GM18861 (cell line): ENCODE measurements around the gene RECQL.
A peak's percentile ranks its signal among the peaks of the same experiment; 100 is the strongest.

Source experiments
- ATAC-seq: cut with Tn5 transposase; IDR thresholded peaks from one replicate; pipeline ENCODE4 v1.9.1; 2021; ENCODE audit not compliant: unreplicated experiment

RECQL gene, protein sequence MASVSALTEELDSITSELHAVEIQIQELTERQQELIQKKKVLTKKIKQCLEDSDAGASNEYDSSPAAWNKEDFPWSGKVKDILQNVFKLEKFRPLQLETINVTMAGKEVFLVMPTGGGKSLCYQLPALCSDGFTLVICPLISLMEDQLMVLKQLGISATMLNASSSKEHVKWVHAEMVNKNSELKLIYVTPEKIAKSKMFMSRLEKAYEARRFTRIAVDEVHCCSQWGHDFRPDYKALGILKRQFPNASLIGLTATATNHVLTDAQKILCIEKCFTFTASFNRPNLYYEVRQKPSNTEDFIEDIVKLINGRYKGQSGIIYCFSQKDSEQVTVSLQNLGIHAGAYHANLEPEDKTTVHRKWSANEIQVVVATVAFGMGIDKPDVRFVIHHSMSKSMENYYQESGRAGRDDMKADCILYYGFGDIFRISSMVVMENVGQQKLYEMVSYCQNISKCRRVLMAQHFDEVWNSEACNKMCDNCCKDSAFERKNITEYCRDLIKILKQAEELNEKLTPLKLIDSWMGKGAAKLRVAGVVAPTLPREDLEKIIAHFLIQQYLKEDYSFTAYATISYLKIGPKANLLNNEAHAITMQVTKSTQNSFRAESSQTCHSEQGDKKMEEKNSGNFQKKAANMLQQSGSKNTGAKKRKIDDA

DNA sequence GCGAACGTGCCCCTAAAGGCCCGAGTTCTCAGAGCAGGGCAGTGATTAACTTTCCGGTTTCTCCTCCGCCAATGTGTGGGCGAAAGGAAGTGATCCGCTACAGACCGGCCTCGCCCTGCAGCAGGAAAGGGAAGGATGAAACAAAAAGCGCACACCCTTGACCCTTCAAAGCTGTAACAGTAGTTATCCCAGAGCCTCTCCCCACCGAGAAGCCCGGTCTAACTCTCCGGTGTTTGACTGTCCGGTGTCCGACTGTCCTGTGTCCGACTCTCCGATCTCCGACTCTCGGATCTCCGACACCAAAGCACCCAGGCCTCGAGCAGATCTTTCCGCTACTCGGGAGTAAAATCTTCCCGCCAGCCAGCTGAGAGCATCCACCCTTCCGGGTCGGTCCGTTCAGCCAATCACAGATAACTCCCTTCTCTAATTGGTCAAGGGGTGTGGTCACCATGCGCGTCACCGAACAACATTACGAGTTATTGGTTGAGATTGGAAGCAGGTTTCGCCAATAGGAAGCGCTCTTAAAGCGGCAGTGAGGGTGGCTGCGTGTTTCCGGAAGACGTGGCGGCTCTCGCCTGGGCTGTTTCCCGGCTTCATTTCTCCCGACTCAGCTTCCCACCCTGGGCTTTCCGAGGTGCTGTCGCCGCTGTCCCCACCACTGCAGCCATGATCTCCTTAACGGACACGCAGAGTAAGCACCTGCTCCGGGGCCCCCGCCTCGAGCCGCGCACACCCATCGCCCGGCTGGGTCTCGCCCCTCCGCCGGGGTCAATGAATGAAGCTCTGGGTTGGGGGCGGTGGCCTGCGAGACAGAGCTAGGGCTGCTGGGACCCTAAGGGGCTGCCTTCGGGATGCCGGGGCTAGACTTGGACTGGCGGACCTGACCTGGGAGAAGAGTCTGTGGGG is at the start of gene RECQL, which contains the start of gene GOLT1B:
Gene RECQL, minus strand, starts transcription at position 378 of the 906 bp plus-strand sequence. CDS start 2,065 bp downstream, outside the sequence.
Gene GOLT1B, plus strand, starts transcription at position 532 of the 906 bp plus-strand sequence. Its CDS starts 135 bp downstream, at position 667.
- peak; percentile 99 for ATAC-seq

DNA sequence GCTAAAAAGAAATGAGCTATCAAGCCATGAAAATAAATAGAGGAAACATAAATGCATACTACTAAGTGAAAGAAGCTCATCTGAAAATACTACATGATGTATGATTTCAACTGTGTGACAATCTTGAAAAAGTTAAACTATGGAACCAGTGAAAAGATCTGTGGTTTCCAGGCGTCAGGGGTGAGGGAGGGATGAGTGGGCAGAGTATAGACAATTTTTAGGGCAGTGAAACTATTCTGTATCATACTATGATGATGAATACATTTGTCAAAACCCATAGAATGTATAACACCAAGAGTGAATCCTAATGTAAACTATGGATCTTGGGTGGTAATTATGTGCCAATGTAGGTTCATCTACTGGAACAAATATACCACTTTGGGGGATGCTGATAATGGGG is 46.0 kb upstream of the RECQL start:
- no peak for ATAC-seq

DNA sequence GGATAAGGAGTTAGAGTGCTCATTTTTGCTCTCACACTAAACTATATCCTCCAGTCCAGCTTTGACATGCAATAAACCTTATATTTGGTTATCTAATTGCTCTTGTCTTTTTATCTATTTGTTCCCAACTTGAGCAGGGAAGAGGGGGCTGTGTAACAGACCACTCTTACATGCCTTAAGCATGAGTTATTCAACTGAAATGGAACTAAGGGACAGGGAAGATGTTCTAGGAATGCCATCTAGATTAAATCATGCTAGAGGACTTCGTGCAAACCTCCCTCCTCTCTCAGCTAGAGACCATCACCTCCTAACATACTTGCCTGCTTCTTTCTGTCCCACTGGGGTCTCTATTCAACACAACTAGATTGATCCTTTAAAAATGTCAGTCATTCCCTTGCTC is 45.3 kb upstream of the RECQL start:
- no peak for ATAC-seq

DNA sequence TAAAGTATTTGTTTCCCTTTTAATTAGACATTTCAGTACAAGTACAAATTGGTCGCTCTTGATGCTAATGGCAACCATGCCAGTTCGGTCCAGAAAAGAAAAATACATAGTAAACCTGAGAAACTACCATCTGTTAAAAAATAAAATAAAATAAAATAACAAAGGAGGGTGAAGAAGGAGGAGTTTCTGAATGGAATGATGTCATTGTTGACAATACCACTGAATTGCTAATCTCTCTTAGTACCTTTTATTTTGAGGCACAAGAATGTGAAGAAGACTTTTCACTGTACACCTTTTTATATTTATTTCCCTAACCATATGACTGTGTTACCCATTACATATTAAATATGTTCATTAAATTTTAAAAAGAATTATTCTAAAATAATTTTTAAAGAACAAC is 44.1 kb upstream of the RECQL start:
- no peak for ATAC-seq

DNA sequence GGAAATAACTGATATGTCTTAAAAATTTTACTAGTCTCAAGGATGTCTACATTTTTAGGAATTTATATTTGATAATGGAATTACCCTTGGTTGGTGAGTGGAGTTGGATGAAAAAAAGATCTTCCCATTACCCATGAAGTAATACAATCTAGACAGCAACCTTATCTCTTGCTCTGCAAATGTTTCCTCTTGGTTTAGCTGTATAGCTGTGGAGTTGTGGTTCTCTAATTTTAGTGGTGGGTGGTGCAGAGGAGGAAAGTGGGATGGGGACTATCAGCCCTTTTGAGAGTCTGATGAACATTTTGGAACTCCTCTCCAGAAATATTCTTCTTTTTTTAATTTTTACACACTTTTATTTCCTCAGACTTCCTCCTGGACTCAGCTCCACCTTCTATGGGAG is 41.7 kb upstream of the RECQL start:
- no peak for ATAC-seq

DNA sequence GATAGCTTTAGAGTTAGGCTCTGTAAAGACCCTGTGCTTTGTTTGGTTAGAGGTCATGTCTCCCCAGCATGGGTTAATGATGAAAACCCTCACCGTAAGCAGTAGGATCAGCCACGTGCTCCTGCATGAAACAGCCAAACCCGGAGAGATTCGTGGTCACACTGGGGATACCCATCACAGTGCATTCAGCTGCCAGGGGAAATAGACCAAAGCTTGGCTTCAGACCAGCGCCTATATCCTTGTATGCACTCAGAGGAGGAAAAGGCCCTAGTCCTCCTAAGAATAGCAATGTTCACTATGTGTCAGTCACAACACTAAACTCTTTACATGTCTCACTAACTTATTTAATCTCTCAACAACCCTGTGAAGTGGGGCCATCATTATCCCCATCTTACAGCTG is 41.0 kb upstream of the RECQL start:
- ATAC-seq = no peak

DNA sequence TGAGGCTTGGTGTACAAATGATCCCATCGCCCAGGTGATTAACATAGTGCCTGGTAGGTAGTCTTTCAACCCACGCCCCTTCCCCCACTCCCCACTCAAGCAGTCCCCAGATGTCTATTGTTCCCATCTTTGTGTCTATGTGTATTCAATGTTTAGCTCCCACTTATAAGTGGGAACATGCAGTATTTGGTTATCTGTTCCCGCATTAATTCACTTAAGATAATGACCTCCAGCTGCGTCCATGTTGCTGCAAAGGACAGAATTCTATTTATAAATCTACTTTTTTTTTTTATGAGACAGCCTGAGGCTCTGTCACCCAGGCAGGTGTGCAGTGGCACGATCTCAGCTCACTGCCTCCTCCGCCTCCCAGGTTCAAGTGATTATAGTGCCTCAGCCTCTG is 40.3 kb upstream of the RECQL start:
- no peak for ATAC-seq

DNA sequence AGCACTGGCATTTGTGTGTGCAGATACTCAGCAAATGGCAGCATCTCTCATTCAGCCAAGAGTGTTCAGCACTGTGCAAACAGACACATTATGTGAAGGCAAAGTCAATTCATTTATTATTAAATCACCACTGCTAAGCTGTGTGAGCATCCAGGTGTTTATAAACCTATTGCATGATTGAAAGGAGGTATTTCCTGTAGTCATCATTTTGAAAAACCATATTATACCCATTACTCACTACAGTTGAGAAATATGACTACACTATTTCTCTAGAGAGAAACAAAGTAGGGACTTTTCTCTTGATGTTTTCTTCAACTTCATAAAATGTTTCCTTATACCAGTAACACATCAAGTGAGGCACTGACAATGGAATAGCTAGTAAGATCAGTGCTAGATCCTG is 38.4 kb upstream of the RECQL start:
- ATAC-seq = no peak

DNA sequence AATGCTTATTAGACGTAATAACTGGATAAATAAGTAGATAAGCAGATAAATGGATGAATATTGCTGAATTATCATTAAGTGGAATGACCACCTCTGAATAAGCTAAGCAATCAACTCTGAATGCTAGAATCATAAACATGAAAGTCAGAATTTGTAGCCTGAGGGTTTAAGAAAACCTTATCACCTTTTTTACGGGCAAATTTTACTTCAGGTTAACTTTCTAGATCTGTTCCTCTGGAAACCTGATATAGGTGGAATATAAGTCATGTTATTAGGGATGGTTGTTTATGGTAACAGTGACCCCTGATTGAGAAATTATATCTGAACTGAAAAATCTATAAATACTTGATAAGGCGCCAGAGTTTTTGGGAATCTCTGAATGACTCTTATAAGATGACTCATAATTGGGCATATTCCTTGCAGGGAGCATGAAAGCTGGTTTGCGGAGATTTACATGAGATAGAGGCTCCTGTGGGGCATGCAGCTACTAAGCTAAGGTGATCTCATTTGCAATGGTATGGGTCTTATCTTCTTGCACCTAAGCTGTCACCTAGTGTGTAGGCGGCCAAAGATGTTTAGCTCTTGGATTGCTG is 36.7 kb upstream of the RECQL start:
- no peak for ATAC-seq

DNA sequence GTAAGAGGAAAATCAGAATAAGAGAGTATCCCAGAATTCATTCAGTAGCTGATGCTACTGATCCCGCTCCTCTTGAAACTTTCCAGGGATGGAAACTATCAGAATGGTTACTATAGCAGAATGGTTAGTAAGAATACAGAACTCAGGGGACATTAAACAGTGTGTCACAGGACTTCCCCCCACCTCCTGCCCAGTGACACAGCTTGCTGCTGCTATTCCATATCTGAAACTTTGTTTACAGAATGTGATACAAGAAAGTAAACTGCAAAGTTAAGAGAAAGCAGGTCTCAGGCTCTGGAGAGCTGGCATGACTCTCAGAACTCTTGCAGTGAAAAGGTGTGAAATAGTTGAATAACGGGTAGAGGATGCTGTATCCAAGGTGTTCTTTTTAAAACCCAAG is 28.0 kb upstream of the RECQL start:
- ATAC-seq = no peak

DNA sequence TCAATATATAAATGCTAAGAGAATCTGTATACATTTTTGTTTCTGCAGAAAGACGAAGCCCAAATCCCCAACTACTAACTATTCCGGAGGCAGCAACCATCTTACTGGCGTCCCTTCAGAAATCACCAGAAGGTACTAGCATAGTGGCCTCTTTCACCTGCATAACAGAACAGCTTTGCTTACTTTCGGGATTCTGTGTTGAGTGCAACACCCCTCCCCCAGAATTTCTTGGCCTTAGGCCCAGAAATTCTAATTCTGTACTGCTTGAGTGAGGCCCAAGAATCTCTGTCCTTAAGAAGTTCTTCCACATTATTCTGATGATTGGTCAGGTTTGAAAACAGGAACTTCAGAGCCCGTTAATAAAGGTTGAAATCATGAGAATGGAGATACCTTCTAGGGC is 27.5 kb upstream of the RECQL start:
- ATAC-seq = no peak

DNA sequence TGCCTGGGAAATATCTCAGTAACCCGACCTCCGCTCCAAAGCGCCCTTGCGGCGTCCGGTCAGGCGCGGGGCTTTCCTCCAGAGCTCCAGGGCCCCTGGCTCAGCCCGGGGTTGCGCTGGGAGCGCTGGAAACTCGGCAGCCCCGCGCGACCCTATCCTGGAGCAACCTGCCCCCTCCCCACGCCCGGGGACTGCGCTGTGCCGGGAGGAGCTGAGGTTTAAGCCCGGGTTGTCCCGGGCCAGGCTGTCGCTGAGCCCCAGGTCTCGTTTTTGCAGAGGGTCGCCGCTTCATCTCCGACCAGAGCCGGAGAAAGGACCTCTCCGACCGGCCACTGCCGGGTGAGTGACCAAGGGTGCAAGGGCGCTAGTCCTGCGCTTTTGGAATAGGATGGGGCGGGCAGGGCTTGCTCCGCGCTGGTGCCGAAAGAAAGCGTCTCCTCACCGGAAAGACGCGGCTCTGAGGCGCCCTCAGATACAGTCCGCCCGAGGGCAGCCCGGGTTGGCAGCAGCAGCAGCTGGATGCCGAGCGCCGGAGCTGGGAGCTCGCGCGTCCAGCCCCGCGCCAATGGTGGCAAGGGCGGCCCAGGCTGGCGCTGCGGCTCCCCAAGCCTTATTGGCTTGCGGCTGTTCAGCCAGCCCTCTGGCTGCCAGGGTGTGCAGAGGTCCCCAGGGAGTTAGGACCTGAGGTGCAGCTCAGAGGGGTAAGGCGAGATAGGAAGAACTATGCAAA is 26.2 kb upstream of the RECQL start:
- ATAC-seq = peak; percentile 96

DNA sequence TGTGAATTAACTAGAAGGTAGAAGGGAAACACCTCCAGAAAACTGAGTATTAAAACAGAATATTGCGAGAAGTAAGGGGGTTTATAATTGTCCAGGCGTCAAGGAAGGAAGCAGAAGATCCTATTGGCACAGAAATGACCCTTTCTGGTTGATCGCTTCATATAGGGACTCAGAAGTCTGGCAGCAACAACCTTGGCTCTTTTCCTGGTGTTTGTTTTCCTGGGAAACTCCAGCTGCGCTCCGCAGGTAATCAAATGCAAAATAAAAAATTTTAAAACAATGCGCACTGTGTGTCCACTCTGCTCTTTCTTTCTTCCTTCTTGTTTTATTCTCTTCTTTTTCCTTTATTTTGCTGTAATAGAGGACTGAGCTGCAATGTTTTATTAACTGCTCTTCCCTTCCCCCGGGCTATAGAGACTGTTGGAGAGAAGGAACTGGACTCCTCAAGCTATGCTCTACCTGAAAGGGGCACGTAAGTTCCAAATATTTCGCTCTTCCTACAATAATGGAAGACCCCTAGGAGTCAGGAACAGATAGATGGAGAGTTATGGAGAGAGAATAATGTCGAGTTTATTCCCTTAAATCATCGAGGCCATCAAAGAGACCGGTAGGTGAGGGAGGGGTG is 25.4 kb upstream of the RECQL start:
- no peak for ATAC-seq

DNA sequence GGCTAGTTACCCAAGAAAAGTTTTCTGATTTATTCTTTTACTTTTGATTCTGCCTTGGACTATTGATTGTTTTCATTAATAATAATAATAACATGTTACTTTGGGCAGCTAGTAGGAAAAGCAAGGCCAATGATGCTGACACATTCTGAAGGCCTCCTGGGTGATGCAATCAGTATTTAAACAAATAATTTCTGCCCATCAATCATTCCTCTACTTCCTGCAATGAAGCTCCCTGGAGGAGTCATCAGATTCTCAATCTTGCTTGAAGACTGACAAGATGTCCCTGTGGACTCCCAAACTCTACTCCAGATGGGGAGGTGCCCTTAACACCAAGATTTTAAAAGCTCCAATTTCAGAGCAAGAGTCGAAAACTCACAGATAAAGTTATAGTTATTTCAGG is 24.6 kb upstream of the RECQL start, which contains the start of gene SPX:
Gene SPX, plus strand, starts transcription at position 244 of the 400 bp plus-strand sequence. CDS start 177 bp downstream, outside the sequence.
- ATAC-seq = no peak

DNA sequence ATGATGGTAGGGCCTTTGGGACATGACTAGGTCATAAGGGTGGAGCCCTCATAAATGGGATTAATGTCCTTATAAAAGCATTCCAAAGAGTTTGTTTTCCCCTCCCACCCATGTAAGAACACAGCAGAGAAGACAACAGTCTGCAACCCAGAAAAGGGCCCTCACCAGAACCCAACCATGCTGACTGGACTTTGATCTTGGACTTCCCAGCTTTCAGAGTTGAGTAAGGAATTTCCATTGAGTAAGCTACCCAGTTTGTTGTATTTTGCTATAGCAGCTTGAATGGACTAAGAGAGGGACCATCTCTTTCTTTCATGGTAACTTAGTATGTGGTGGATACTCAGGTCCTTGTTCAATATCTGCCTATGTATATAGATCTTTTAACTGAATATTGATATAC is 21.7 kb upstream of the RECQL start:
- ATAC-seq = no peak

DNA sequence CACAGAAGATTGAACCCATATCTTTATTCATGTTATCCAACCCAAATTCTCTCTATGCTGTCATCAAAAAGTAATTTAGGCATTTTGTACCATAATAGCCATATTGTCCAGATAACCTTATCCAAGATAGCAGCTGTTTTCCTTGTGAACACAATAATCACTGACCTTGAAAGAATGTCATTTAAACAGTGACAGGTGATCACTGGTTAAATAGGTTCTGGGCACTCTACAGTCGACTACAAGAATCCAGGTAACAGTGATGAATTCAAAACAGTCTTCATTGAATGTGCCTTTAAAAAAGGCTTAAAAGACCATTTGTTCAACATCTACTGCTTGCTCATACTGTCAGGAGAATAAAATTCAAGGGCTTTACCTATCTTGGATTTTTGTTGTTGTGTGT is 20.1 kb upstream of the RECQL start:
- ATAC-seq = no peak

DNA sequence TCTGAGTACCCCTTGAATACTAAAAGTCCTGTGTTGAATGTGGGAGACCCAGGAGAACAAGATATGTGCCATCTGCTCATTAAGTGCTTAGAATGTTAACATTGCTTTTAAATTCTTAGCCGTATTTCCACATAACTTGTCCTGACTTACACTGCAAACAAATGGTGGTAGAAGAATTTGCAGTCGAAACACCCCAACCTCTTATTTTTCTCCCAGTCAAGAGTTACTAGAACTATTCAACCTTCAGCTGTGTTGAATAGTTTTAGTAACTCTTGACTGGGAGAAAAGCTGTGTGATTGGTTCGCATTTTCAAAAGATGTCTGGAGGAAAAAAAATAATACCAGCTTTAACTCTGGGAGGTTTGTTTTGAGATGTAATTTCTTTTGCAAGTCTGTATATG is 17.0 kb upstream of the RECQL start:
- no peak for ATAC-seq

DNA sequence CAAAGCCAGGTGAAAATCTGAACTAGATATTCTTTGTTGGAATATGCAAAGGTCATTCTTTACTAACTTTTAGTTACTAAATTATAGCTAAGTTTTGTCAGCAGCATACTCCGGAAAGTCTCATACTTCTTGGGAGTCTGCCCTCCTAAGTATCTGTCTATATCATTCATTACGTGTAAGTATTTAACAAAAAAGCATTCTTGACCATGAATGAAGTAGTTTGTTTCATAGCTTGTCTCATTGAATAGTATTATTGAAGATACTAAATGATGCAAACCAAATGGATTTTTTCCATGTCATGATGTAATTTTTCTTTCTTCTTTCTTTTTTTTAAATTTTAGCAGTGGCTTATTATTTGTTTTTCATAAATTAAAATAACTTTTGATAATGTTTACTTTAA is 14.8 kb upstream of the RECQL start:
- no peak for ATAC-seq

DNA sequence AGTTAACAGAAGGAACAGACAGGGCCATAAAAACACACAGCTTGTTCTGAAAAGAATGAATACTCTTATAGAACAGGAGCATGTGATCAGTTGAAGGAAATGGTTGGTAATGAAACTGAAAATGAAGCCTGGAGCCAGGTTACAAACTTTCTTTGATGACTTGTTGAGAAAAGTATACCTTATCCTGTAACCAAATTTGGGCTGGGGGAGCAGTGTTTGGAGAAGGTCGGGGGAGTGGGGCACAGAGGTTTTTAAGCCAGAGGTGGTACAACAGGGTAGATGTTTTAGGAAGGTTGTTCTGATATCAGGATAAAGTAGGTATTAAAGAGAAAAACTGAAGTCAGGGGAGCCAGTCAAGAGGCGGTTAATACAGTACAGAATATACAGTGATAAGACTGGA is 8.3 kb upstream of the RECQL start:
- peak; percentile 92 for ATAC-seq

DNA sequence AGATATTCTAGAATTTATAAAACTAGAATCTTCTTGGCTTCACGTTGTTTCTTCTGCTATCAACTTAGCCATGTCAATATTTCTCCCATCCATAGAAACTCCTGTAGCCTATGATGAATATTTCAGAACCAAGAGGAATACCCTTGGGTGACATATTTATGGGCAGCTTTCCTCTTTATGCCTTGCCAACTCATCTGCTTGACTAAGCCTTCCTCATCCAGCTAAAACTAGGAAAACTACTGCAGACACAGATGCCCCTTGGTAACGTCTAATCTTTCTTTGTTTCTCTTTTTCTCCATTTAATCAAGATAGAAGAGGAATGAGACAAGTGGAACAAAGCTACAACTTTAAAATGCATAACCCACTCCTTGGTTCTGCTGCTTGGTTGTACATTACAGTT is 6.4 kb upstream of the RECQL start:
- ATAC-seq = no peak
